Gastroesophageal sphincter (tissue), 4 donors: ENCODE data around the gene CLCN4. TPM values are rescaled to one million over a fixed set of nuclear protein-coding genes. Genes with fewer than 3 reads are reported as not detected.

ENCODE experiments used
- ATAC-seq: fragments of 150-250 bp; one replicate; pipeline ENCODE4 v1.9.1; 2016; ENCODE audit warnings: mild to moderate bottlenecking, moderate library complexity
- H3K27ac ChIP-seq, 4 donors: fragments of 200-600 bp; sonication (generic) in 3 of 4; 1 replicate in 3 of 4; 2 replicates in 1 of 4; pipeline ENCODE4 v1.5.1; 2016 to 2019
- H3K27me3 ChIP-seq: fragments of 200-600 bp; sonication (generic); one replicate; pipeline ENCODE4 v1.5.1; 2019
- H3K36me3 ChIP-seq, 2 donors: fragments of 200-600 bp; sonication (generic); one replicate each; pipeline ENCODE4 v1.5.1; 2019; ENCODE audit warnings: control low read depth in 1 of 2
- H3K4me1 ChIP-seq, 3 donors: fragments of 200-600 bp; sonication (generic); 1 replicate in 2 of 3; 2 replicates in 1 of 3; pipeline ENCODE4 v1.5.1; 2016 to 2019; ENCODE audit warnings: control low read depth in 2 of 3
- H3K4me3 ChIP-seq, 2 donors: fragments of 200-600 bp; sonication (generic); one replicate each; pipeline ENCODE4 v1.5.1; 2019; ENCODE audit warnings: mild to moderate bottlenecking in 1 of 2, moderate library complexity in 1 of 2
- H3K9me3 ChIP-seq, 3 donors: fragments of 200-600 bp; sonication (generic); one replicate each; pipeline ENCODE4 v1.5.1; 2017 to 2019; ENCODE audit warnings: control low read depth in 2 of 3
- EP300 ChIP-seq: sonication (generic); formaldehyde crosslinking; IDR thresholded peaks from one replicate; pipeline ENCODE4 v1.6.1; 2017; ENCODE audit warnings: antibody characterized with exemption, mild to moderate bottlenecking
- POLR2A ChIP-seq, 2 donors: fragments of 450-650 bp; IDR thresholded peaks; one replicate each; pipeline ENCODE4 v1.6.1; 2017; ENCODE audit warnings: antibody characterized with exemption in 2 of 2, mild to moderate bottlenecking in 2 of 2, moderate library complexity in 1 of 2
- POLR2AphosphoS5 ChIP-seq: sonication (generic); formaldehyde crosslinking; IDR thresholded peaks from one replicate; pipeline ENCODE4 v1.6.1; 2017; ENCODE audit warnings: antibody characterized with exemption
- WGBS, 2 donors: methylation state at CpG; one replicate each; pipeline ENCODE4 v1.1.5; 2018; ENCODE audit warnings: low coverage in 1 of 2; 5-methylcytosine and 5-hydroxymethylcytosine counted together
- total RNA-seq, 4 donors: library from RNA; depleted of rRNA; stranded (reverse); fragments of >200 nt; gene quantifications; one replicate each; pipeline ENCODE4 v1.1.0, GENCODE V29; 2016
- TF ChIP-seq, protein P1 (sequence below), 4 experiments: fragments of 200-600 bp in 2 of 4; fragments of 450-650 bp in 2 of 4; sonication (generic) in 1 of 4; IDR thresholded peaks; one replicate each; pipeline ENCODE4 v1.5.1; 2017 to 2019; ENCODE audit warnings: antibody characterized with exemption in 4 of 4, mild to moderate bottlenecking in 2 of 4, moderate library complexity in 2 of 4

Gene CLCN4
- total RNA-seq, 4 donors from 2014 or later, result 0.16 to 2.3 (median 2.0) TPM

- WGBS, 2 donors, result 100% methylated on average over 2 of the region's 2 CpGs; no CpG with 5 or more reads in 1 of the 2 donors
Observed at GRCh38 chrX:10278716-10279115, 121.9 kb downstream of the CLCN4 start.

DNA sequence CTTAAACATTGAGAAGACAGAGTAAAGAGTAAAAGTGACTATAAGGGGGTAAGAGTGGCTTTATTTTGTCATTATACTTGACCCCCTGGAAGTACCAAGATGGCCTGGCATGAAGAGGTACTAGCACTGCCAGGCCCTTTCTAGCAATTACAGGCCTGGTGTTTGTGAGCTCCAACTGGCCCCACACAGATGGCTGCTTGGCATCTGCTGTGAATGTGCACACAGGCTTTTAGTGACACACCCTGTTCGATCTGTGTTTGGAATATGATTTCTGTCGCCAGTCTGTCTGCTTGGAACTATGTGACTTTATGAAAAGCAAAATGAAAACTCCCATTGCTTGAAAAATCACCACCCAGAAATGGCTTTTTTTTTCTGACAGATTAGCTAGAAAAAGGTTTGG lies 123.3 kb downstream of the CLCN4 start:
- TF ChIP-seq EP300, result no peak
- TF ChIP-seq, protein P1, sequence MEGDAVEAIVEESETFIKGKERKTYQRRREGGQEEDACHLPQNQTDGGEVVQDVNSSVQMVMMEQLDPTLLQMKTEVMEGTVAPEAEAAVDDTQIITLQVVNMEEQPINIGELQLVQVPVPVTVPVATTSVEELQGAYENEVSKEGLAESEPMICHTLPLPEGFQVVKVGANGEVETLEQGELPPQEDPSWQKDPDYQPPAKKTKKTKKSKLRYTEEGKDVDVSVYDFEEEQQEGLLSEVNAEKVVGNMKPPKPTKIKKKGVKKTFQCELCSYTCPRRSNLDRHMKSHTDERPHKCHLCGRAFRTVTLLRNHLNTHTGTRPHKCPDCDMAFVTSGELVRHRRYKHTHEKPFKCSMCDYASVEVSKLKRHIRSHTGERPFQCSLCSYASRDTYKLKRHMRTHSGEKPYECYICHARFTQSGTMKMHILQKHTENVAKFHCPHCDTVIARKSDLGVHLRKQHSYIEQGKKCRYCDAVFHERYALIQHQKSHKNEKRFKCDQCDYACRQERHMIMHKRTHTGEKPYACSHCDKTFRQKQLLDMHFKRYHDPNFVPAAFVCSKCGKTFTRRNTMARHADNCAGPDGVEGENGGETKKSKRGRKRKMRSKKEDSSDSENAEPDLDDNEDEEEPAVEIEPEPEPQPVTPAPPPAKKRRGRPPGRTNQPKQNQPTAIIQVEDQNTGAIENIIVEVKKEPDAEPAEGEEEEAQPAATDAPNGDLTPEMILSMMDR (IDR thresholded peaks at IDR 0.05), result no peak
- no peak for TF ChIP-seq POLR2AphosphoS5
- TF ChIP-seq POLR2A (IDR thresholded peaks at IDR 0.05), result no peak
- no peaks in the 10 kb centered on the region for H3K36me3 ChIP-seq
- no peak overlapping the region for H3K27ac ChIP-seq
- no peaks in the 10 kb centered on the region for H3K4me1 ChIP-seq
- WGBS, 2 donors, result no CpG with 5 or more reads among the region's 2 CpGs
- H3K9me3 ChIP-seq, result no peaks in the 10 kb centered on the region
- H3K27me3 ChIP-seq, result no peaks in the 10 kb centered on the region
- H3K4me3 ChIP-seq, result no peak overlapping the region
- no peak for ATAC-seq

More at GRCh38 chrX:10278716-10279115, 121.9 kb downstream of the CLCN4 start:
- no peaks in the 10 kb centered on the region for H3K4me1 ChIP-seq
- no peak for TF ChIP-seq POLR2AphosphoS5
- no peak for TF ChIP-seq POLR2A (IDR thresholded peaks at IDR 0.05)
- TF ChIP-seq, protein P1 (IDR thresholded peaks at IDR 0.05), result no peak
- TF ChIP-seq EP300, result no peak
- H3K27me3 ChIP-seq, result no peaks in the 10 kb centered on the region
- no peak overlapping the region for H3K4me3 ChIP-seq
- no peaks in the 10 kb centered on the region for H3K9me3 ChIP-seq
- H3K27ac ChIP-seq, result no peak overlapping the region
- no peak for ATAC-seq
- H3K36me3 ChIP-seq, result no peaks in the 10 kb centered on the region

GRCh38 chrX:10282490-10282889 lies 125.7 kb downstream of the CLCN4 start:
- Histone ChIP-seq H3K4me3 (no peak overlapping the region), H3K27me3 (no peaks in the 10 kb centered on the region), H3K9me3 (no peaks in the 10 kb centered on the region), H3K36me3 (no peaks in the 10 kb centered on the region), H3K4me1 (no peaks in the 10 kb centered on the region), H3K27ac (no peak overlapping the region)
- WGBS, 2 donors, result no CpG with 5 or more reads among the region's 1 CpG
- no peak for ATAC-seq
- TF ChIP-seq, protein P1 (IDR thresholded peaks at IDR 0.05), result no peak
- no peak for TF ChIP-seq POLR2AphosphoS5
- no peak for TF ChIP-seq EP300
- no peak for TF ChIP-seq POLR2A (IDR thresholded peaks at IDR 0.05)

DNA sequence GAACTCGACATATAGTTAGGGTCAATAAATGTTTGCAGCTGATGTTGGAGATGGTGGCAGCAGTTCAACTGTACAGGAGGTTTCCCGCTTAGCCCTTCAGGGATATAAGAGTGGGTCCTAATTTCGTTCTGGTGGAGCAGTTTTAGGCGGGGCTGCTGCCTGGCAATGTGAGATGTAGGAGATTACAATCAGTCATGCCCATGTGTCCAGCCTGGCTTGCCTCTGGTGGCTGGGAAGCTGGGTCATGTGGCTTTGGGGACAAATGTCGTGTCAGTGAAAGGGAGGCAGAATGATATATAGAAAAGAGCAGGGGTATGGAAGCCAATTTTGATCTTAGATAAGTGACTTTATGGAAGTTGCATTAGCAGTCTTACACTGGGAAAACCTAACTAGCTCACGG lies 129.4 kb downstream of the CLCN4 start:
- no peak for ATAC-seq
- H3K4me3 ChIP-seq, result no peak overlapping the region
- no peaks in the 10 kb centered on the region for H3K4me1 ChIP-seq
- no peaks in the 10 kb centered on the region for H3K36me3 ChIP-seq
- no peak overlapping the region for H3K27ac ChIP-seq
- TF ChIP-seq, protein P1 (IDR thresholded peaks at IDR 0.05), result no peak
- no peak for TF ChIP-seq EP300
- TF ChIP-seq POLR2AphosphoS5, result no peak
- no peak for TF ChIP-seq POLR2A (IDR thresholded peaks at IDR 0.05)
- no peaks in the 10 kb centered on the region for H3K27me3 ChIP-seq
- WGBS, 2 donors, result 85 to 88% methylated on average over 3 of the region's 6 CpGs
- no peaks in the 10 kb centered on the region for H3K9me3 ChIP-seq

Other genes starting within 250 kb of the CLCN4 start
- gene CLDN34, start 189.6 kb upstream of the CLCN4 start, total RNA-seq, result not detected